GM21619 (cell line): ENCODE results near the gene HDLBP.

ENCODE experiments used
- ATAC-seq: cut with Tn5 transposase; IDR thresholded peaks from one replicate; pipeline ENCODE4 v1.9.1; 2021; ENCODE audit not compliant: unreplicated experiment

HDLBP gene

GRCh38 chr2:241232736-241233575 is 82.5 kb downstream of the HDLBP start:
- no peak for ATAC-seq

GRCh38 chr2:241230435-241230834 is 85.0 kb downstream of the HDLBP start:
- no peak for ATAC-seq

- ATAC-seq = no peak
Measured at GRCh38 chr2:241229563-241230401, 85.7 kb downstream of the HDLBP start.

GRCh38 chr2:241228860-241229516 is 86.5 kb downstream of the HDLBP start:
- no peak for ATAC-seq

GRCh38 chr2:241228081-241228859 is 87.2 kb downstream of the HDLBP start:
- no peak for ATAC-seq

GRCh38 chr2:241227594-241227993 is 87.9 kb downstream of the HDLBP start:
- no peak for ATAC-seq

GRCh38 chr2:241226723-241227572 is 88.5 kb downstream of the HDLBP start:
- ATAC-seq = no peak

- ATAC-seq = no peak
Measured at GRCh38 chr2:241225983-241226382, 89.5 kb downstream of the HDLBP start.

GRCh38 chr2:241225545-241225944 is 89.9 kb downstream of the HDLBP start:
- no peak for ATAC-seq

GRCh38 chr2:241224851-241225438 is 90.5 kb downstream of the HDLBP start:
- ATAC-seq = no peak

- no peak for ATAC-seq
Measured at GRCh38 chr2:241224018-241224850, 91.2 kb downstream of the HDLBP start.

GRCh38 chr2:241223211-241224017 is 92.1 kb downstream of the HDLBP start:
- no peak for ATAC-seq

- no peak for ATAC-seq
Measured at GRCh38 chr2:241219856-241220356, 95.6 kb downstream of the HDLBP start.

- no peak for ATAC-seq
Measured at GRCh38 chr2:241219030-241219382, 96.5 kb downstream of the HDLBP start.

GRCh38 chr2:241218131-241219029 is 97.1 kb downstream of the HDLBP start:
- ATAC-seq = no peak

- peak; percentile 66 for ATAC-seq
Measured at GRCh38 chr2:241217320-241218031, 98.0 kb downstream of the HDLBP start.
